Heart left ventricle (tissue), 13 donors: ENCODE measurements around the gene NPPB.

Experiments used
- POLR2A ChIP-seq, 2 donors: fragments of 450-650 bp; IDR thresholded peaks; one replicate each; pipeline ENCODE4 v1.6.1; 2017; ENCODE audit warnings: antibody characterized with exemption in 2 of 2, mild to moderate bottlenecking in 2 of 2, moderate library complexity in 2 of 2
- TF ChIP-seq, protein P1 (sequence below), 12 donors: fragments of 200-600 bp; sonication (generic) in 4 of 12; IDR thresholded peaks; one replicate each; pipeline versions ENCODE4 v1.5.0 to v1.8.0; 2018 to 2022; ENCODE audit warnings: antibody characterized with exemption in 12 of 12, mild to moderate bottlenecking in 5 of 12
- donor health status: ischemic (EF 13 %, LVEDD 7.1; RV severe dilation, severe dysfunction).
- donor health status: DM: no; HTN: yes; CAD: no.
- donor health status: DM: no; HTN: no; CAD: no.
- donor health status: ischemic (EF 25% LVEDD 6.9; RV normal size, moderate dysfunction).
- donor health status: ischemic (EF 25% LVEDD 5.7; RV mildly dilated, moderate dysfunction).
- donor health status: ischemic (EF 35%, LVEDD 5.7; RV mildly dilated, moderate dysfunction).
- donor health status: nonischemic (EF 11% LVEDD 7.7; RV severe dilation, severe dysfunction).
- donor health status: DM: yes; HTN: yes; CAD: no.
- donor health status: PGD.
- donor health status: ischemic (EF 29% LVEDD 5.4; RV normal size, mild dysfunction).
- donor health status: nonischemic (EF 23%, LVEDD 6.1; RV moderate dilation, normal function).

DNA sequence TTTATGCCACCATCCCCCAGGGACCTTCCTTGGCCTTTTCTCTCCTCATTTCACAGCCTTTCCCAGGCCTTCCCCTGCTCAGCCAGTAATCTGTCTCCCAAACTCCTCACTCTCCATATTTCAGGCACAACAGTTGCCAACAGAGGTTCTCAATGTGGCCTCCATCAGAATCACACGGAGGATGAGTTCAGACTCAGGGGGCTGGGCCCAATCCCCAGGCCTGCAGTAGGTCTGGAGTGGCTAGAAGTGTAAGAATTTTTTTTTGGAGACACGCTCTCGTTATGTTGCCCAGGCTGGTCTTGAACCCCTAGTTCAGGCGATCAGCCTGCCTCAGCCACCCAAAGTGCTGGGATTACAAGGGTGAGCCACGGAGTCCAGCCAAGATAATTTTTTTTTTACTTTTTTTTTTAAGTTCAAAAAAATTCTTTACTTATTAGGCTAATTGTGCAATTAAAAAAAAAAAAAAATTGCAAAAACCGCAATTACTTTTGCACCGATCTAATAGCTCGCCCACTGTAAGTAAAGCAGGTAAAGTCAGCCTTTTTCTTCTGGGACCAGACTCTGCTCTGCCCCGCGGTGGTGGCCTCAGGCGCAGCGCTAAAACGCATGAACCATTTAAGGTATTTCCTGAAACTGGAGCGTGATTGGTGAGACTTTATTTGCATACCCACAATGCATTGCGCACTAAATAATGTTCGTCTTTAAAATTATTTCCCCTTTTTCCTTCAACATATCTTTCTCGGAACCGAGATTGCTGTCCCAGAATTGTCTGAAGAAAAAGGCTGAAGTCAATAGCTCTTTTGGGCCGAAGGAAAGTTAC lies 48.7 kb upstream of the NPPB start:
- TF ChIP-seq, protein P1, sequence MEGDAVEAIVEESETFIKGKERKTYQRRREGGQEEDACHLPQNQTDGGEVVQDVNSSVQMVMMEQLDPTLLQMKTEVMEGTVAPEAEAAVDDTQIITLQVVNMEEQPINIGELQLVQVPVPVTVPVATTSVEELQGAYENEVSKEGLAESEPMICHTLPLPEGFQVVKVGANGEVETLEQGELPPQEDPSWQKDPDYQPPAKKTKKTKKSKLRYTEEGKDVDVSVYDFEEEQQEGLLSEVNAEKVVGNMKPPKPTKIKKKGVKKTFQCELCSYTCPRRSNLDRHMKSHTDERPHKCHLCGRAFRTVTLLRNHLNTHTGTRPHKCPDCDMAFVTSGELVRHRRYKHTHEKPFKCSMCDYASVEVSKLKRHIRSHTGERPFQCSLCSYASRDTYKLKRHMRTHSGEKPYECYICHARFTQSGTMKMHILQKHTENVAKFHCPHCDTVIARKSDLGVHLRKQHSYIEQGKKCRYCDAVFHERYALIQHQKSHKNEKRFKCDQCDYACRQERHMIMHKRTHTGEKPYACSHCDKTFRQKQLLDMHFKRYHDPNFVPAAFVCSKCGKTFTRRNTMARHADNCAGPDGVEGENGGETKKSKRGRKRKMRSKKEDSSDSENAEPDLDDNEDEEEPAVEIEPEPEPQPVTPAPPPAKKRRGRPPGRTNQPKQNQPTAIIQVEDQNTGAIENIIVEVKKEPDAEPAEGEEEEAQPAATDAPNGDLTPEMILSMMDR (IDR thresholded peaks at IDR 0.05): peak; percentile 51 to 99 (median 76)
- TF ChIP-seq POLR2A (IDR thresholded peaks at IDR 0.05): no peak
